ENCODE measurements around the gene OMP. TPM values are rescaled to one million over a fixed set of nuclear protein-coding genes. Genes with fewer than 3 reads are reported as not detected.

OMP gene
- total RNA-seq, 1 donor from 2014 or later: 0.94 TPM

- Mint-ChIP-seq H3K36me3 (no peaks in the 10 kb centered on the region), H3K27me3 (peaks cover 6% of the 10 kb centered on the region), H3K4me1 (ENCODE audit: unreplicated experiment) (peaks cover 31% of the 10 kb centered on the region), H3K4me3 (no peak overlapping the region), H3K9me3 (no peaks in the 10 kb centered on the region), H3K27ac (no peak overlapping the region)
- peak; percentile 64 for DNase-seq (ENCODE audit: extremely low spot score, unreplicated experiment)
- no peak for TF ChIP-seq CTCF (conservative IDR thresholded peaks at IDR 0.05)
These were observed 31.6 kb upstream of the OMP start for GRCh38 chr11:77071077-77071476.

DNA sequence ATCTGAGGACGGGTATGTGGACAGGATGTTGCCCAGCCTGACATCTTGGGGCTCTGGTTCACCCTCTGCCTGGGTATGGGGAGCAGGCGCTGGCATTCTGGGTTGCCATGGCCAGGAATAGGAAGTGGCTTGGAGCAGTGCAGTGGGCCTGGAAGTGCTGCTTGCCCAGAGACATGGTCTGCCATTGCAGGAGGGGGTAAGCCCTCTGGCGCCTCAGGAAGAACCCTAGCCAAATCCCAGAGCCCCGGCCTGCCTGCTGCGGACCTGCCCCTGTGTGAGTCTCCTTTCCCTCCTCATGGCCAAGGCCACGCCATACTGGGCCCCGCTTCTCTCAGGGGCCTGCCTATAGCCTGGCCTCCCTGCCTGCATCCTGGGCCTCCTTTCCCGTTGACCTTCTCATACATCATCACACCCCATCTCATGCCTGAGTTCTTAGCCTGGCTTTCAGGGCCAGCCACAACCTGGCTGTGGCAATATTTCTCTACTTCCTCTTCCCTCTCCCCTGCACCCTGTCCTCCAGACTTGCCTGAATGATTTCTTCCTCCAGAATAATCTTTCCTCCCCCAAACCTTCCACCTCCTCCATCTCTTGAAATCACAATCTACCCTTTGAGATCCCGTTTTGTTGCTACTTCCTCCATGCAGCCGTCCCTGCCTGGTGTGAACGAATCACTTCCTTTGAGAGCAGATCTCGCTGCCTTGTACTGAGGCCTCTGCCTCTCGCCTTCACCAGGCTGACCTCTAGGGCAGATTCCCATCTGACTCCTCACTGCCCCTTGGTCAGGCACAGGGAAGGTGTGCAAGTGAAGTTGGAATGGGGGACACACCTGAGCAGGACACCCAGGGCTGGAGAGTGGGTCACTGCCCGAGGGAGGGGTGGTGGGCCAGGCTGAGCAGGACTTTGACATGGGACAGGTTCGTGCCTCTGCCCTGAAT is 30.7 kb upstream of the OMP start:
- no peak for TF ChIP-seq CTCF (conservative IDR thresholded peaks at IDR 0.05)
- Mint-ChIP-seq H3K27ac (peak overlapping the region; percentile 23), H3K4me3 (peak overlapping the region; percentile 27), H3K9me3 (no peaks in the 10 kb centered on the region), H3K36me3 (no peaks in the 10 kb centered on the region), H3K27me3 (peaks cover 6% of the 10 kb centered on the region), H3K4me1 (ENCODE audit: unreplicated experiment) (peaks cover 31% of the 10 kb centered on the region)
- peak; percentile 63 for DNase-seq (ENCODE audit: extremely low spot score, unreplicated experiment)

GRCh38 chr11:77072851-77073327 is 29.8 kb upstream of the OMP start:
- peaks cover 27% of the 10 kb centered on the region for H3K4me1 Mint-ChIP-seq (ENCODE audit: unreplicated experiment)
- H3K4me3 Mint-ChIP-seq: peak overlapping the region; percentile 41
- peaks cover 4% of the 10 kb centered on the region for H3K27me3 Mint-ChIP-seq
- H3K27ac Mint-ChIP-seq: peak overlapping the region; percentile 39
- DNase-seq (ENCODE audit: extremely low spot score, unreplicated experiment): peak; percentile 66
- no peaks in the 10 kb centered on the region for H3K36me3 Mint-ChIP-seq
- no peak for TF ChIP-seq CTCF (conservative IDR thresholded peaks at IDR 0.05)
- peaks cover 1% of the 10 kb centered on the region for H3K9me3 Mint-ChIP-seq

DNA sequence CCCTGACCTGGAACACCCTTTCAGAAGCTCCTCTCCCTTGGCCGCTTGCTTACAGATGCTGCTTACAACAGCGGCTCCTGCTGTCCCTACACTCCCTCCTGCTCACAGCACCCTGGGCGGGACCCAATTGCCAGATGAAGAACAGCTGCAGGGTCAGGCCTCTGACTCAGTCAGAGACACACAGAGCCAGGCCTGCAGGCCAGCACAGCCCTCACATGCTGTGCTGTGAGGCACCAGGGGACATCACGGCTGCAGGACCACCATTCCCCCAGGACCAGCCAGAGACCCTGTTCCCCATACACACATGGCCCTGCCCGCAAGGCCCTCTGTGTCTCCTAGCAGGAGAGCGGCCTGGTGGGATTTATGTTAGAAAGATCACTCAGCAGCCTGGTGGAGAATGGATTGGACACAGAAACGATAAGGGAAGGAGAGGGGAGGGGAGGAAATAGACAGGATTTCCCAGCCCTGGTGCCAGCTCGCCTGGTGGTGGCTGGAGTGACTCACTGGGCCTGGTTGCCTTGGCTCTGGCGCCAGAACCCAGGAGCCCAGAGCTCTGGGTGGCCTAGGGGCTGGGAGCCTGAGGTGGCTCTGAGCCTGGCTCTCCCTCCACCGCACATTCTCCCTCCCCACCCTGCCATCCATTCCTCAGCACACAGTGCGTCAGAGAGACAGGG is 29.2 kb upstream of the OMP start:
- H3K36me3 Mint-ChIP-seq: no peaks in the 10 kb centered on the region
- peaks cover 7% of the 10 kb centered on the region for H3K9me3 Mint-ChIP-seq
- peaks cover 4% of the 10 kb centered on the region for H3K27me3 Mint-ChIP-seq
- peaks cover 27% of the 10 kb centered on the region for H3K4me1 Mint-ChIP-seq (ENCODE audit: unreplicated experiment)
- no peak for TF ChIP-seq CTCF (conservative IDR thresholded peaks at IDR 0.05)
- peak overlapping the region; percentile 41 for H3K4me3 Mint-ChIP-seq
- DNase-seq (ENCODE audit: extremely low spot score, unreplicated experiment): peak; percentile 59
- H3K27ac Mint-ChIP-seq: peak overlapping the region; percentile 39

GRCh38 chr11:77074205-77074604 is 28.4 kb upstream of the OMP start:
- Mint-ChIP-seq H3K4me3 (no peak overlapping the region), H3K27ac (no peak overlapping the region), H3K9me3 (peaks cover 7% of the 10 kb centered on the region), H3K4me1 (ENCODE audit: unreplicated experiment) (peaks cover 27% of the 10 kb centered on the region), H3K36me3 (no peaks in the 10 kb centered on the region), H3K27me3 (peaks cover 4% of the 10 kb centered on the region)
- peak; percentile 51 for DNase-seq (ENCODE audit: extremely low spot score, unreplicated experiment)
- TF ChIP-seq CTCF (conservative IDR thresholded peaks at IDR 0.05): no peak
